GM21515 (cell line): ENCODE results near the gene ELN.
"Not testable (repeated sequence)": the region's sequence is repeated elsewhere in the genome, so short reads cannot be mapped to it uniquely, and the experiment has no call there.

ENCODE experiments used
- ATAC-seq: cut with Tn5 transposase; IDR thresholded peaks from one replicate; pipeline ENCODE4 v1.9.1; 2021; ENCODE audit not compliant: unreplicated experiment

Gene ELN

GRCh38 chr7:74027683-74028320 lies at the start of gene ELN:
Gene ELN, plus strand, starts transcription at chr7:74028173. Its CDS starts 15 bp downstream, at chr7:74028188.
- no peak for ATAC-seq

GRCh38 chr7:73978661-73979563 lies 49.1 kb upstream of the ELN start:
- ATAC-seq = no peak

DNA sequence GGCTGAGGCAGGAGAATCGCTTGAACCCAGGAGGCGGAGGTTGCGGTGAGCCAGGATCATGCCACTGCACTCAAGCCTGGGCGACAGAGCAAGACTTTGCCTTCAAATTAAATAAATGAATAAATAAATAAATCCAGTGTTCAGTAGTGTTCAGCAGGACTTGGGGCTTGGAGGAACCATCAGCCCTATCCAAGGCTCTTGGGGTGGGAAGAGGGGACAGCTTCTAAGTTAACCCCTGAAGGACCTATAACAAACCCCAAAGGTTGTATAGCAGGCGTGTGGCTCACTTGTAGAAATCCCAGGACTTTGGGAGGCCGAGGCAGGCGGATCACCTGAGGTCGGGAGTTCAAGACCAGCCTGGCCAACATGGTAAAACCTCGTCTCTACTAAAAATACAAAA lies 48.3 kb upstream of the ELN start:
- ATAC-seq = not testable (repeated sequence)

GRCh38 chr7:73980206-73980605 lies 47.8 kb upstream of the ELN start:
- ATAC-seq = no peak

GRCh38 chr7:73981933-73982332 lies 46.0 kb upstream of the ELN start:
- no peak for ATAC-seq

- ATAC-seq = no peak
Observed at GRCh38 chr7:73983437-73984164, 44.4 kb upstream of the ELN start.

- ATAC-seq = no peak
Observed at GRCh38 chr7:73984481-73985205, 43.3 kb upstream of the ELN start.

DNA sequence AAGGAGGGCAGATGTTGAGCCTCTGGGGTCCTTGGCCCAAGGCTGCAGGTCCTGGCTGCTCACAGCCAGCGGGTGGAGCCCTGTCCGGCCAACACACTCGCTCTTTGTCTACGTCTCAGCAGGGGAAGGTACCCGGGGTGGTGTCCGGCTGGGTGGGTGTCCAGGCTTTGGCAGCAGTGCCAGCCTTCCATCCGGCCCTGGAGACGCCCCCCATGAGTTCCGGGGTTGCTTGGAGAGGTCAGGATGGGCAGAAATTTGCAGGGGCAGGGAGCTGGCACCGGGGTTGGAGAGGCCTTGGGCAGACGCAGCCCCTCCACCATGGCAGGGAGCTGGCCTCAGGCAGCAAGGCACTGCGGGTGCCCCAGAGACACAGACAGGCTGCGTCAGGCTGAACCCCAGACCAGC lies 42.2 kb upstream of the ELN start:
- ATAC-seq = no peak

- no peak for ATAC-seq
Observed at GRCh38 chr7:73986158-73986631, 41.8 kb upstream of the ELN start.

- no peak for ATAC-seq
Observed at GRCh38 chr7:73987298-73987697, 40.7 kb upstream of the ELN start.

- no peak for ATAC-seq
Observed at GRCh38 chr7:73988197-73988596, 39.8 kb upstream of the ELN start.

GRCh38 chr7:73991522-73992100 lies 36.4 kb upstream of the ELN start:
- no peak for ATAC-seq

- no peak for ATAC-seq
Observed at GRCh38 chr7:73992101-73992562, 35.8 kb upstream of the ELN start.

- ATAC-seq = no peak
Observed at GRCh38 chr7:73994023-73994422, 34.0 kb upstream of the ELN start.

GRCh38 chr7:73994761-73995160 lies 33.2 kb upstream of the ELN start:
- no peak for ATAC-seq

GRCh38 chr7:73995330-73995729 lies 32.6 kb upstream of the ELN start:
- no peak for ATAC-seq

- no peak for ATAC-seq
Observed at GRCh38 chr7:73995821-73996511, 32.0 kb upstream of the ELN start.

GRCh38 chr7:73997056-73997455 lies 30.9 kb upstream of the ELN start:
- no peak for ATAC-seq

DNA sequence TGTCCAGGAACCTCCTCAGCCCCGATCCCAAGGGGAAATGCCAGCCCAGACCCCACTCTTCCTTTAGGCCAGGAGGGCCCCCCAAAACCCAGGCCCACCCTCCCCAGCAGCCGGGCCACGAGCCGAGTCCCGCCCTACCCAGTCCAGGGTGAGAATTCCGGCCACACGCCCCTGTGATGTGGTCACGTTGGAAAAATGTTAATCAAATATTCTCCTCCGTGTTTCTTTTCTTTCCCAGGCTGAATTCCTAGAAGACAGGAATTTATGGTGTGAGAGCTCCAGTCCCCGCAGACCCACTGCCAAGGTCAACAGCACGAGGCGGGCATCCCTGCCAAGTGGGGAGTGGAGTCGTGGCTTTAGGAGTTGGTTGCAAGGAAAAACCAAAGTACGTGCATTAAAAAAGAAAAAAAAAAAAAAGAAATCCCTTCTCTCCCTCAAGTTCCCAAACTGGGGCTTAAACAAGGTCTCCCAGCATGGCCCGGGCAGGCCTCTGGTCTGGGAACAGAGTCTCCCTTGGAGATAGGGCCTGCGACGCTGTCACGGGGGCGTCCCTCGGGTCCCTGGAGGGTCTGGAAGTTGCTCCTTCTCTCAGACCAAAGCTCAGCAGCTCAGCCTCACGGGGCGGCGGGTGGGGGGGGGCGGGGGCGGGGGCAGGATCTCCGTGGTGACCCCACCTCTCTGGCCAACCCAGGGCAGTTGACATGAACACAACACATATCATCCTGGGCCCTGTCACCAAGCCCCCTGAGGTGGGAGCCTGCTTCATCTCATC lies 28.1 kb upstream of the ELN start:
- no peak for ATAC-seq
